ENCODE measurements around the gene SPATA9. TPM values are rescaled to one million over a fixed set of nuclear protein-coding genes. Genes with fewer than 3 reads are reported as not detected.

Gene SPATA9
- total and polyA plus RNA-seq, 9 of the 15 experiments (the other 6 are each of a cell fraction or from before 2014, with no cell fraction given): 0.16 to 5.5 (median 0.39) TPM; not detected in 3

DNA sequence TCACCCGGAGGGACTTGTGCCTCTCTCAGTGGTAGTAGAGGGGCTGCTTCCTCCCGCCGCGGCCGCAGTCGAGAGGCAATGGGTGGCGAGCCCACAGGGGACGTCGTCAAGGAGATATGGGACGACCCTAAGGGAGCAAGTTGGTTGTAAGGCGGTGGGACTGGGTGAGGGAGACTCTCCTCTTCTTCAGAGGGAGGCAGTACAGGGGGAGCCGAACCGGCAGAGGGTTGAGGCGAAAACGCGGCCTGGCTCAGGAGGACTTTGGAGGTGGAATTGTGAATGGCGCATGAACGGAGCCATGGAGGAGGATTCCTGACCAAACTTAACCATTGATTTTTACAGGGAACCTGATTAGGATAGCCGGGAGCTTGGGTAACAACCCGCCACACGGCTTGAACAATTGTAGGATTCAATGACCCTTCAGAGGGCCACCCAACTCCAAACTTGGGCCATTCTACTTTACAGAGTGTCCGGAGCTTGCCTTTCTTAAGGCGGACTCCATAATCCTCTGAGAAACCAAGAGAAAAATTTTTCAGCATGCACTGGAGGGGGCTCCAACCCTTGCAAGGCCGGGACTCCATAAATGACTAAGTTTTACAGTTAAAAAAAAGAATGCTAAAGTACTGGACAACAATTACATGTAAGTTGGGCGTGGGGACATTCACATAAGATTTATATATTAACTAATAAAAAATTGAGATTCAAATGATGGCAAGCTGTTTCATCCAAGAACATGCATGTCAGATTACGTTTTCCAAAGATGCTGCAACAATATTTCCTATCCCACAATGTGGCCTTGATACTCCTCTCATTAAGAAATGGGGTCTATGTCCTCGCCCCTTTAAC is 28.9 kb upstream of the SPATA9 start (continued):
- TF ChIP-seq, protein P1, sequence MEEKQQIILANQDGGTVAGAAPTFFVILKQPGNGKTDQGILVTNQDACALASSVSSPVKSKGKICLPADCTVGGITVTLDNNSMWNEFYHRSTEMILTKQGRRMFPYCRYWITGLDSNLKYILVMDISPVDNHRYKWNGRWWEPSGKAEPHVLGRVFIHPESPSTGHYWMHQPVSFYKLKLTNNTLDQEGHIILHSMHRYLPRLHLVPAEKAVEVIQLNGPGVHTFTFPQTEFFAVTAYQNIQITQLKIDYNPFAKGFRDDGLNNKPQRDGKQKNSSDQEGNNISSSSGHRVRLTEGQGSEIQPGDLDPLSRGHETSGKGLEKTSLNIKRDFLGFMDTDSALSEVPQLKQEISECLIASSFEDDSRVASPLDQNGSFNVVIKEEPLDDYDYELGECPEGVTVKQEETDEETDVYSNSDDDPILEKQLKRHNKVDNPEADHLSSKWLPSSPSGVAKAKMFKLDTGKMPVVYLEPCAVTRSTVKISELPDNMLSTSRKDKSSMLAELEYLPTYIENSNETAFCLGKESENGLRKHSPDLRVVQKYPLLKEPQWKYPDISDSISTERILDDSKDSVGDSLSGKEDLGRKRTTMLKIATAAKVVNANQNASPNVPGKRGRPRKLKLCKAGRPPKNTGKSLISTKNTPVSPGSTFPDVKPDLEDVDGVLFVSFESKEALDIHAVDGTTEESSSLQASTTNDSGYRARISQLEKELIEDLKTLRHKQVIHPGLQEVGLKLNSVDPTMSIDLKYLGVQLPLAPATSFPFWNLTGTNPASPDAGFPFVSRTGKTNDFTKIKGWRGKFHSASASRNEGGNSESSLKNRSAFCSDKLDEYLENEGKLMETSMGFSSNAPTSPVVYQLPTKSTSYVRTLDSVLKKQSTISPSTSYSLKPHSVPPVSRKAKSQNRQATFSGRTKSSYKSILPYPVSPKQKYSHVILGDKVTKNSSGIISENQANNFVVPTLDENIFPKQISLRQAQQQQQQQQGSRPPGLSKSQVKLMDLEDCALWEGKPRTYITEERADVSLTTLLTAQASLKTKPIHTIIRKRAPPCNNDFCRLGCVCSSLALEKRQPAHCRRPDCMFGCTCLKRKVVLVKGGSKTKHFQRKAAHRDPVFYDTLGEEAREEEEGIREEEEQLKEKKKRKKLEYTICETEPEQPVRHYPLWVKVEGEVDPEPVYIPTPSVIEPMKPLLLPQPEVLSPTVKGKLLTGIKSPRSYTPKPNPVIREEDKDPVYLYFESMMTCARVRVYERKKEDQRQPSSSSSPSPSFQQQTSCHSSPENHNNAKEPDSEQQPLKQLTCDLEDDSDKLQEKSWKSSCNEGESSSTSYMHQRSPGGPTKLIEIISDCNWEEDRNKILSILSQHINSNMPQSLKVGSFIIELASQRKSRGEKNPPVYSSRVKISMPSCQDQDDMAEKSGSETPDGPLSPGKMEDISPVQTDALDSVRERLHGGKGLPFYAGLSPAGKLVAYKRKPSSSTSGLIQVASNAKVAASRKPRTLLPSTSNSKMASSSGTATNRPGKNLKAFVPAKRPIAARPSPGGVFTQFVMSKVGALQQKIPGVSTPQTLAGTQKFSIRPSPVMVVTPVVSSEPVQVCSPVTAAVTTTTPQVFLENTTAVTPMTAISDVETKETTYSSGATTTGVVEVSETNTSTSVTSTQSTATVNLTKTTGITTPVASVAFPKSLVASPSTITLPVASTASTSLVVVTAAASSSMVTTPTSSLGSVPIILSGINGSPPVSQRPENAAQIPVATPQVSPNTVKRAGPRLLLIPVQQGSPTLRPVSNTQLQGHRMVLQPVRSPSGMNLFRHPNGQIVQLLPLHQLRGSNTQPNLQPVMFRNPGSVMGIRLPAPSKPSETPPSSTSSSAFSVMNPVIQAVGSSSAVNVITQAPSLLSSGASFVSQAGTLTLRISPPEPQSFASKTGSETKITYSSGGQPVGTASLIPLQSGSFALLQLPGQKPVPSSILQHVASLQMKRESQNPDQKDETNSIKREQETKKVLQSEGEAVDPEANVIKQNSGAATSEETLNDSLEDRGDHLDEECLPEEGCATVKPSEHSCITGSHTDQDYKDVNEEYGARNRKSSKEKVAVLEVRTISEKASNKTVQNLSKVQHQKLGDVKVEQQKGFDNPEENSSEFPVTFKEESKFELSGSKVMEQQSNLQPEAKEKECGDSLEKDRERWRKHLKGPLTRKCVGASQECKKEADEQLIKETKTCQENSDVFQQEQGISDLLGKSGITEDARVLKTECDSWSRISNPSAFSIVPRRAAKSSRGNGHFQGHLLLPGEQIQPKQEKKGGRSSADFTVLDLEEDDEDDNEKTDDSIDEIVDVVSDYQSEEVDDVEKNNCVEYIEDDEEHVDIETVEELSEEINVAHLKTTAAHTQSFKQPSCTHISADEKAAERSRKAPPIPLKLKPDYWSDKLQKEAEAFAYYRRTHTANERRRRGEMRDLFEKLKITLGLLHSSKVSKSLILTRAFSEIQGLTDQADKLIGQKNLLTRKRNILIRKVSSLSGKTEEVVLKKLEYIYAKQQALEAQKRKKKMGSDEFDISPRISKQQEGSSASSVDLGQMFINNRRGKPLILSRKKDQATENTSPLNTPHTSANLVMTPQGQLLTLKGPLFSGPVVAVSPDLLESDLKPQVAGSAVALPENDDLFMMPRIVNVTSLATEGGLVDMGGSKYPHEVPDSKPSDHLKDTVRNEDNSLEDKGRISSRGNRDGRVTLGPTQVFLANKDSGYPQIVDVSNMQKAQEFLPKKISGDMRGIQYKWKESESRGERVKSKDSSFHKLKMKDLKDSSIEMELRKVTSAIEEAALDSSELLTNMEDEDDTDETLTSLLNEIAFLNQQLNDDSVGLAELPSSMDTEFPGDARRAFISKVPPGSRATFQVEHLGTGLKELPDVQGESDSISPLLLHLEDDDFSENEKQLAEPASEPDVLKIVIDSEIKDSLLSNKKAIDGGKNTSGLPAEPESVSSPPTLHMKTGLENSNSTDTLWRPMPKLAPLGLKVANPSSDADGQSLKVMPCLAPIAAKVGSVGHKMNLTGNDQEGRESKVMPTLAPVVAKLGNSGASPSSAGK (IDR thresholded peaks at IDR 0.05): no peak; the same call in 1 of the 2 replicates
- TF ChIP-seq TSC22D4 (tag; IDR thresholded peaks at IDR 0.05) (no peak), JUND (IDR thresholded peaks at IDR 0.05; ENCODE audit: borderline replicate concordance, low read depth, low read length) (0 out of 2 replicates have a peak, but pooled peaks have one; percentile 4), JUND (tag; IDR thresholded peaks at IDR 0.05; ENCODE audit: borderline replicate concordance, low read depth, low read length) (no peak; the same call in 2 of the 3 replicates), CBX5 (IDR thresholded peaks at IDR 0.05; ENCODE audit: borderline replicate concordance, low read depth) (no peak), HEY1 (CRISPR knock-in tag; IDR thresholded peaks at IDR 0.05; ENCODE audit: borderline replicate concordance) (0 out of 2 replicates have a peak, but pooled peaks have one; percentile 19), FOXK2 (conservative IDR thresholded peaks at IDR 0.05 in 1 of 2, IDR thresholded peaks at IDR 0.05 in 1 of 2; ENCODE audit: low read depth in 2 of 2) (0 out of 4 replicates have a peak, but pooled peaks of 1 of the 2 experiments have one; percentile 19)
- TF ChIP-seq, protein P2, sequence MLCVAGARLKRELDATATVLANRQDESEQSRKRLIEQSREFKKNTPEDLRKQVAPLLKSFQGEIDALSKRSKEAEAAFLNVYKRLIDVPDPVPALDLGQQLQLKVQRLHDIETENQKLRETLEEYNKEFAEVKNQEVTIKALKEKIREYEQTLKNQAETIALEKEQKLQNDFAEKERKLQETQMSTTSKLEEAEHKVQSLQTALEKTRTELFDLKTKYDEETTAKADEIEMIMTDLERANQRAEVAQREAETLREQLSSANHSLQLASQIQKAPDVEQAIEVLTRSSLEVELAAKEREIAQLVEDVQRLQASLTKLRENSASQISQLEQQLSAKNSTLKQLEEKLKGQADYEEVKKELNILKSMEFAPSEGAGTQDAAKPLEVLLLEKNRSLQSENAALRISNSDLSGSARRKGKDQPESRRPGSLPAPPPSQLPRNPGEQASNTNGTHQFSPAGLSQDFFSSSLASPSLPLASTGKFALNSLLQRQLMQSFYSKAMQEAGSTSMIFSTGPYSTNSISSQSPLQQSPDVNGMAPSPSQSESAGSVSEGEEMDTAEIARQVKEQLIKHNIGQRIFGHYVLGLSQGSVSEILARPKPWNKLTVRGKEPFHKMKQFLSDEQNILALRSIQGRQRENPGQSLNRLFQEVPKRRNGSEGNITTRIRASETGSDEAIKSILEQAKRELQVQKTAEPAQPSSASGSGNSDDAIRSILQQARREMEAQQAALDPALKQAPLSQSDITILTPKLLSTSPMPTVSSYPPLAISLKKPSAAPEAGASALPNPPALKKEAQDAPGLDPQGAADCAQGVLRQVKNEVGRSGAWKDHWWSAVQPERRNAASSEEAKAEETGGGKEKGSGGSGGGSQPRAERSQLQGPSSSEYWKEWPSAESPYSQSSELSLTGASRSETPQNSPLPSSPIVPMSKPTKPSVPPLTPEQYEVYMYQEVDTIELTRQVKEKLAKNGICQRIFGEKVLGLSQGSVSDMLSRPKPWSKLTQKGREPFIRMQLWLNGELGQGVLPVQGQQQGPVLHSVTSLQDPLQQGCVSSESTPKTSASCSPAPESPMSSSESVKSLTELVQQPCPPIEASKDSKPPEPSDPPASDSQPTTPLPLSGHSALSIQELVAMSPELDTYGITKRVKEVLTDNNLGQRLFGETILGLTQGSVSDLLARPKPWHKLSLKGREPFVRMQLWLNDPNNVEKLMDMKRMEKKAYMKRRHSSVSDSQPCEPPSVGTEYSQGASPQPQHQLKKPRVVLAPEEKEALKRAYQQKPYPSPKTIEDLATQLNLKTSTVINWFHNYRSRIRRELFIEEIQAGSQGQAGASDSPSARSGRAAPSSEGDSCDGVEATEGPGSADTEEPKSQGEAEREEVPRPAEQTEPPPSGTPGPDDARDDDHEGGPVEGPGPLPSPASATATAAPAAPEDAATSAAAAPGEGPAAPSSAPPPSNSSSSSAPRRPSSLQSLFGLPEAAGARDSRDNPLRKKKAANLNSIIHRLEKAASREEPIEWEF (CRISPR knock-in tag; IDR thresholded peaks at IDR 0.05): no peak
